GM12873 (cell line): ENCODE data around the gene CCDC30.
A peak's percentile ranks its signal among the peaks of the same experiment; 100 is the strongest.

ENCODE experiments used
- CTCF ChIP-seq: IDR thresholded peaks from 2 replicates; pipeline ENCODE4 v1.5.1; 2012; ENCODE audit warnings: low read depth, mild to moderate bottlenecking, moderate library complexity, low read length, control low read depth; ENCODE audit not compliant: insufficient read depth; ENCODE audit errors: missing control alignments

Gene CCDC30

GRCh38 chr1:42469727-42470126 is 6.6 kb downstream of the CCDC30 start:
- no peak for TF ChIP-seq CTCF

DNA sequence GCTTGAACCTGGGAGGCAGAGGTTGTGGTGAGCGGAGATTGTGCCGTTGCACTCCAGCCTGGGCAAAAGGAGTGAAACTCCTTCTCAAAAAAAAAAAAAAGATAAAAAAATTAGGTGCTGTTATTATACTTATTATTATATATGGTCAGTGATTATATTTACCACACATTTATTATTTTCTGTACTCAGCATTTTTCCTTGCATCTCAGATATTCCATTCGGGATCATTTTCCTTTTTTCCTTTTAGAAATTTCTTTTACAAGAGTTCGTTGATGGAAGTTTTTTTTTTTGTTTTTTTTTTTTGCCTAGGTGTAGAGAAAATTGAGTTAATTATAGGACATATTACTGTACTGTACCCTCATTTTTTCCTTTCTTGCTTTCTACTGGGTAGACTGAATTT is 13.5 kb downstream of the CCDC30 start:
- no peak for TF ChIP-seq CTCF

- TF ChIP-seq CTCF = no peak
Observed at GRCh38 chr1:42477775-42478174, 14.7 kb downstream of the CCDC30 start.

GRCh38 chr1:42479621-42480020 is 16.5 kb downstream of the CCDC30 start:
- TF ChIP-seq CTCF = peak; percentile 34

GRCh38 chr1:42480921-42481320 is 17.8 kb downstream of the CCDC30 start:
- no peak for TF ChIP-seq CTCF

- no peak for TF ChIP-seq CTCF
Observed at GRCh38 chr1:42482635-42483153, 19.6 kb downstream of the CCDC30 start.

GRCh38 chr1:42484382-42484781 is 21.3 kb downstream of the CCDC30 start:
- no peak for TF ChIP-seq CTCF

- no peak for TF ChIP-seq CTCF
Observed at GRCh38 chr1:42490237-42490636, 27.2 kb downstream of the CCDC30 start.
